Measurements from ENCODE around the gene CAMKMT. TPM values are rescaled to one million over a fixed set of nuclear protein-coding genes. Genes with fewer than 3 reads are reported as not detected.

Gene CAMKMT
- total RNA-seq, 1 donor from 2014 or later = 11.2 TPM

GRCh38 chr2:44768438-44769236 is 406.9 kb downstream of the CAMKMT start:
- H3K9me3 Mint-ChIP-seq = no peaks in the 10 kb centered on the region
- no peaks in the 10 kb centered on the region for H3K4me1 Mint-ChIP-seq (ENCODE audit: low read depth)
- intact Hi-C loops (cut with micrococcal nuclease) = no loop called here
- no peak overlapping the region for H3K27ac Mint-ChIP-seq
- no peak overlapping the region for H3K4me3 Mint-ChIP-seq (ENCODE audit: low read depth)
- DNase-seq (ENCODE audit: low spot score) = no peak
- H3K27me3 Mint-ChIP-seq (ENCODE audit: low read depth) = peaks cover 33% of the 10 kb centered on the region
- no peaks in the 10 kb centered on the region for H3K36me3 Mint-ChIP-seq (ENCODE audit: low read depth)

- peaks cover 33% of the 10 kb centered on the region for H3K27me3 Mint-ChIP-seq (ENCODE audit: low read depth)
- no peaks in the 10 kb centered on the region for H3K4me1 Mint-ChIP-seq (ENCODE audit: low read depth)
- no peak for DNase-seq (ENCODE audit: low spot score)
- intact Hi-C loops (cut with micrococcal nuclease) = no loop called here
- no peaks in the 10 kb centered on the region for H3K9me3 Mint-ChIP-seq
- no peak overlapping the region for H3K27ac Mint-ChIP-seq
- no peaks in the 10 kb centered on the region for H3K36me3 Mint-ChIP-seq (ENCODE audit: low read depth)
- H3K4me3 Mint-ChIP-seq (ENCODE audit: low read depth) = no peak overlapping the region
These were observed 407.7 kb downstream of the CAMKMT start for GRCh38 chr2:44769349-44770011.

GRCh38 chr2:44770221-44771195 is 408.8 kb downstream of the CAMKMT start:
- Mint-ChIP-seq H3K4me3 (ENCODE audit: low read depth) (no peak overlapping the region), H3K27ac (no peak overlapping the region), H3K27me3 (ENCODE audit: low read depth) (peaks cover 36% of the 10 kb centered on the region), H3K4me1 (ENCODE audit: low read depth) (no peaks in the 10 kb centered on the region), H3K36me3 (ENCODE audit: low read depth) (no peaks in the 10 kb centered on the region), H3K9me3 (no peaks in the 10 kb centered on the region)
- intact Hi-C loops (cut with micrococcal nuclease) = no loop called here
- DNase-seq (ENCODE audit: low spot score) = no peak

GRCh38 chr2:44771522-44771921 is 409.8 kb downstream of the CAMKMT start:
- Mint-ChIP-seq H3K27ac (no peak overlapping the region), H3K27me3 (ENCODE audit: low read depth) (peaks cover 33% of the 10 kb centered on the region), H3K4me1 (ENCODE audit: low read depth) (no peaks in the 10 kb centered on the region), H3K36me3 (ENCODE audit: low read depth) (no peaks in the 10 kb centered on the region), H3K4me3 (ENCODE audit: low read depth) (no peak overlapping the region), H3K9me3 (no peaks in the 10 kb centered on the region)
- DNase-seq (ENCODE audit: low spot score) = no peak
- intact Hi-C loops (cut with micrococcal nuclease) = no loop called here

- no peaks in the 10 kb centered on the region for H3K4me1 Mint-ChIP-seq (ENCODE audit: low read depth)
- H3K27ac Mint-ChIP-seq = no peak overlapping the region
- no peaks in the 10 kb centered on the region for H3K36me3 Mint-ChIP-seq (ENCODE audit: low read depth)
- peaks cover 29% of the 10 kb centered on the region for H3K27me3 Mint-ChIP-seq (ENCODE audit: low read depth)
- H3K9me3 Mint-ChIP-seq = no peaks in the 10 kb centered on the region
- DNase-seq (ENCODE audit: low spot score) = no peak
- H3K4me3 Mint-ChIP-seq (ENCODE audit: low read depth) = no peak overlapping the region
- intact Hi-C loops (cut with micrococcal nuclease) = no loop called here
These were observed 410.4 kb downstream of the CAMKMT start for GRCh38 chr2:44772131-44772530.

GRCh38 chr2:44772669-44773378 is 411.1 kb downstream of the CAMKMT start:
- Mint-ChIP-seq H3K4me3 (ENCODE audit: low read depth) (no peak overlapping the region), H3K27me3 (ENCODE audit: low read depth) (peaks cover 29% of the 10 kb centered on the region), H3K27ac (no peak overlapping the region)

GRCh38 chr2:44774826-44775492 is 413.2 kb downstream of the CAMKMT start:
- H3K27me3 Mint-ChIP-seq (ENCODE audit: low read depth) = peaks cover 18% of the 10 kb centered on the region

More at GRCh38 chr2:44772669-44773378, 411.1 kb downstream of the CAMKMT start:
- Mint-ChIP-seq H3K9me3 (no peaks in the 10 kb centered on the region), H3K36me3 (ENCODE audit: low read depth) (no peaks in the 10 kb centered on the region), H3K4me1 (ENCODE audit: low read depth) (peaks cover 4% of the 10 kb centered on the region)
- DNase-seq (ENCODE audit: low spot score) = no peak
- intact Hi-C loops (cut with micrococcal nuclease) = no loop called here

GRCh38 chr2:44777036-44777435 is 415.3 kb downstream of the CAMKMT start:
- no peak overlapping the region for H3K4me3 Mint-ChIP-seq (ENCODE audit: low read depth)
- H3K9me3 Mint-ChIP-seq = no peaks in the 10 kb centered on the region
- no peak overlapping the region for H3K27ac Mint-ChIP-seq
- intact Hi-C loops (cut with micrococcal nuclease) = no loop called here
- peaks cover 4% of the 10 kb centered on the region for H3K4me1 Mint-ChIP-seq (ENCODE audit: low read depth)
- peaks cover 16% of the 10 kb centered on the region for H3K27me3 Mint-ChIP-seq (ENCODE audit: low read depth)
- H3K36me3 Mint-ChIP-seq (ENCODE audit: low read depth) = no peaks in the 10 kb centered on the region
- no peak for DNase-seq (ENCODE audit: low spot score)

More at GRCh38 chr2:44774826-44775492, 413.2 kb downstream of the CAMKMT start:
- intact Hi-C loops (cut with micrococcal nuclease) = no loop called here
- Mint-ChIP-seq H3K4me1 (ENCODE audit: low read depth) (peaks cover 4% of the 10 kb centered on the region), H3K27ac (no peak overlapping the region), H3K4me3 (ENCODE audit: low read depth) (no peak overlapping the region), H3K36me3 (ENCODE audit: low read depth) (no peaks in the 10 kb centered on the region), H3K9me3 (no peaks in the 10 kb centered on the region)
- DNase-seq (ENCODE audit: low spot score) = no peak

- Mint-ChIP-seq H3K27me3 (ENCODE audit: low read depth) (peaks cover 15% of the 10 kb centered on the region), H3K9me3 (no peaks in the 10 kb centered on the region), H3K4me3 (ENCODE audit: low read depth) (no peak overlapping the region), H3K27ac (no peak overlapping the region), H3K4me1 (ENCODE audit: low read depth) (peaks cover 4% of the 10 kb centered on the region), H3K36me3 (ENCODE audit: low read depth) (no peaks in the 10 kb centered on the region)
- no peak for DNase-seq (ENCODE audit: low spot score)
- intact Hi-C loops (cut with micrococcal nuclease) = no loop called here
These were observed 415.8 kb downstream of the CAMKMT start for GRCh38 chr2:44777537-44777936.

- Mint-ChIP-seq H3K4me3 (ENCODE audit: low read depth) (no peak overlapping the region), H3K27ac (no peak overlapping the region), H3K9me3 (no peaks in the 10 kb centered on the region), H3K27me3 (ENCODE audit: low read depth) (peaks cover 10% of the 10 kb centered on the region), H3K4me1 (ENCODE audit: low read depth) (peaks cover 4% of the 10 kb centered on the region), H3K36me3 (ENCODE audit: low read depth) (no peaks in the 10 kb centered on the region)
- no peak for DNase-seq (ENCODE audit: low spot score)
- intact Hi-C loops (cut with micrococcal nuclease) = no loop called here
These were observed 416.5 kb downstream of the CAMKMT start for GRCh38 chr2:44778221-44778654.

- DNase-seq (ENCODE audit: low spot score) = no peak
- Mint-ChIP-seq H3K9me3 (no peaks in the 10 kb centered on the region), H3K4me3 (ENCODE audit: low read depth) (no peak overlapping the region), H3K4me1 (ENCODE audit: low read depth) (peaks cover 4% of the 10 kb centered on the region), H3K36me3 (ENCODE audit: low read depth) (no peaks in the 10 kb centered on the region), H3K27me3 (ENCODE audit: low read depth) (peaks cover 9% of the 10 kb centered on the region), H3K27ac (no peak overlapping the region)
- intact Hi-C loops (cut with micrococcal nuclease) = no loop called here
These were observed 417.1 kb downstream of the CAMKMT start for GRCh38 chr2:44778671-44779476.
